HG03565 (cell line): ENCODE data around the gene MCF2.

Source experiments
- ATAC-seq: cut with Tn5 transposase; IDR thresholded peaks from one replicate; pipeline ENCODE4 v1.9.1; 2021; ENCODE audit warnings: mild to moderate bottlenecking, moderate library complexity; ENCODE audit not compliant: unreplicated experiment

Gene MCF2

GRCh38 chrX:139596068-139596467, 111.9 kb downstream of the MCF2 start:
- ATAC-seq, result no peak

- ATAC-seq, result no peak
Observed at GRCh38 chrX:139585613-139586012, 122.4 kb downstream of the MCF2 start.

GRCh38 chrX:139581068-139581467, 126.9 kb downstream of the MCF2 start:
- no peak for ATAC-seq

GRCh38 chrX:139566981-139567380, 141.0 kb downstream of the MCF2 start:
- ATAC-seq, result no peak

- no peak for ATAC-seq
Observed at GRCh38 chrX:139563251-139563650, 144.7 kb downstream of the MCF2 start.

GRCh38 chrX:139560221-139560620, 147.7 kb downstream of the MCF2 start:
- ATAC-seq, result no peak

GRCh38 chrX:139559383-139560042, 148.5 kb downstream of the MCF2 start:
- ATAC-seq, result peak; percentile 77

GRCh38 chrX:139554991-139555675, 152.8 kb downstream of the MCF2 start:
- ATAC-seq, result no peak

- ATAC-seq, result peak; percentile 27
Observed at GRCh38 chrX:139554376-139554775, 153.6 kb downstream of the MCF2 start.

- ATAC-seq, result no peak
Observed at GRCh38 chrX:139544591-139544990, 163.4 kb downstream of the MCF2 start.

GRCh38 chrX:139543920-139544319, 164.0 kb downstream of the MCF2 start:
- no peak for ATAC-seq

GRCh38 chrX:139542652-139543051, 165.3 kb downstream of the MCF2 start:
- ATAC-seq, result no peak

- ATAC-seq, result peak; percentile 60
Observed at GRCh38 chrX:139538907-139539790, 168.8 kb downstream of the MCF2 start.

- ATAC-seq, result no peak
Observed at GRCh38 chrX:139533444-139533843, 174.5 kb downstream of the MCF2 start.

- ATAC-seq, result no peak
Observed at GRCh38 chrX:139532834-139533233, 175.1 kb downstream of the MCF2 start.
